T follicular helper cell (primary cell): ENCODE results near the gene ADAMTSL1.

Experiments used
- DNase-seq: peaks from one replicate; pipeline ENCODE4 v3.0.0-alpha.2; 2020; ENCODE audit warnings: low read depth

ADAMTSL1 gene

DNA sequence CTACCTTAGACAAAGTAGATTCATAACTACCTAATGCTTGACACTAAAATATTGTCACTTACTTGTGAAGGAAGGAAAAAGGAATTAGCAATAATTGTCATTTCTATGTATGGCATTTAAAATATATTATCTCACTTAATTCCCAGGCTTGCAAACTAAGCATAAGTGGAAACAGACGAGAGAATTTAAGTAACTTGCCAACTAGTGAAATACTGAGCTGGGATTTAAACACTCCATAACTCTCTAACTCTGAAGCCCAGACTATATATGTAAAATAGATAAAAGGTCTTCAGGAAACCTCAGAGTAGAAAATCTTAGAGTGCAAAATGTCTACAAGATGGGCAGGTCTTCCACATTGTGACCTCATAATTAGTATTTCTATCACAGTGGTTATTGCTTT is 301.3 kb downstream of the ADAMTSL1 start:
- no peak for DNase-seq

DNA sequence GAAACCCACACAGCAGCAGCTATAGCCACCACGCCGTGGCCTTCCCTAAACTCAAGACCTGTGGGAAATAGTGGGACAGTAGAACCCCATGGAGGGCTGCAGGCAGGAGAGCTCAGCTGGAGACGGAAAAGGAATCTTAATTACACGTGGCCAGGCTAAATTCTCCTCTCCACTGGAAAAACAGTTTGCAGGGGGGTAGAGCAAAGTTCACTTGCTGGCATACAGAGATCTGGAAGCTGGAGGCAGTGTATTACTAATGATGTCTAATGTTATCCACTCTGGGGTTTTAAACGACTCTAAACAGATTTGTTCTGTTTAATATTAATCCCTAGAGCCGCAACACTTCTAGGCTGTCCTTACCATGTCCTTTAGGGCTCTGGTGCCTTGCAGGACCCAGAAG is 302.0 kb downstream of the ADAMTSL1 start:
- DNase-seq, result no peak

DNA sequence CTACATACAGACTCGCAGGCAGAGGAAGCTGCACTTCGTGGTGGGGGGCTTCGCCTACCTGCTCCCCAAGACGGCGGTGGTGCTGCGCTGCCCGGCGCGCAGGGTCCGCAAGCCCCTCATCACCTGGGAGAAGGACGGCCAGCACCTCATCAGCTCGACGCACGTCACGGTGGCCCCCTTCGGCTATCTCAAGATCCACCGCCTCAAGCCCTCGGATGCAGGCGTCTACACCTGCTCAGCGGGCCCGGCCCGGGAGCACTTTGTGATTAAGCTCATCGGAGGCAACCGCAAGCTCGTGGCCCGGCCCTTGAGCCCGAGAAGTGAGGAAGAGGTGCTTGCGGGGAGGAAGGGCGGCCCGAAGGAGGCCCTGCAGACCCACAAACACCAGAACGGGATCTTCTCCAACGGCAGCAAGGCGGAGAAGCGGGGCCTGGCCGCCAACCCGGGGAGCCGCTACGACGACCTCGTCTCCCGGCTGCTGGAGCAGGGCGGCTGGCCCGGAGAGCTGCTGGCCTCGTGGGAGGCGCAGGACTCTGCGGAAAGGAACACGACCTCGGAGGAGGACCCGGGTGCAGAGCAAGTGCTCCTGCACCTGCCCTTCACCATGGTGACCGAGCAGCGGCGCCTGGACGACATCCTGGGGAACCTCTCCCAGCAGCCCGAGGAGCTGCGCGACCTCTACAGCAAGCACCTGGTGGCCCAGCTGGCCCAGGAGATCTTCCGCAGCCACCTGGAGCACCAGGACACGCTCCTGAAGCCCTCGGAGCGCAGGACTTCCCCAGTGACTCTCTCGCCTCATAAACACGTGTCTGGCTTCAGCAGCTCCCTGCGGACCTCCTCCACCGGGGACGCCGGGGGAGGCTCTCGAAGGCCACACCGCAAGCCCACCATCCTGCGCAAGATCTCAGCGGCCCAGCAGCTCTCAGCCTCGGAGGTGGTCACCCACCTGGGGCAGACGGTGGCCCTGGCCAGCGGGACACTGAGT is 303.2 kb downstream of the ADAMTSL1 start:
- no peak for DNase-seq

DNA sequence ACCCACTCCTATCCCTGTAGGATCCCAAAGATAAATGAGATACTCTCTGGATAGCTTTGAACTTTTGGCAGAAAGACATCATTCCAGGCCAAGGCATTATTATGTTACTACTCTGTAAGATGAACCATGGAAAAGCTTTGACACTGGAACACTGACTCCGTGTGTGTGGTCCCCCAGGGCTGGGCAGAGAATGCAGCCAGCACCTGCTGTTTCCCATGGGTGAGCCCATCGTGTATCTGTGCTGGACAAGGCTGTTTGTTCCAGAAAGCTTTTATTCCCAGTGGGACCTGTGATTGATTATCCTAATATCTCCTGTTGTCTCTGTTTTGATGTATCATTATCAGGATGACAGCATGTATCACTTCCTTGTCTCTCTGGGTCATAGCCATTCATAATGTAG is 304.2 kb downstream of the ADAMTSL1 start:
- DNase-seq, result no peak

DNA sequence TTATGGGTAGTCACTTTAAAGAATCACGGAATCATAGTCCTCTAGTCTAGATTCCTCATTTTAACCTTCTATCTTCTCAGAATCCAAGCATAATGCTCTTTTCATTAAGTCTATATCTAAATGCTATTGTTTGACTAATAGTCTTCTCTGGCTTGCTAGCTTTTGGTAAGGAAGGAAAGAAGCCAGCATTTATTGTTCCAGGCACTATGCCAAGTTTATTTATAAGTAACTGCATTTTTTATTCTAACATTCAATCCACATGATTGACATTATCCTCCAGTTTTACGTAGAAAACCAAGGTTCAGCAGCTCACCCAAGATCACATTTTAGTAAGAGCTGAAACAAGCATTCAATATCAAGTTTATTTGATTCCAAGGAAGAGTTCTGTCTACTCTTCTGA is 304.9 kb downstream of the ADAMTSL1 start:
- DNase-seq, result no peak

DNA sequence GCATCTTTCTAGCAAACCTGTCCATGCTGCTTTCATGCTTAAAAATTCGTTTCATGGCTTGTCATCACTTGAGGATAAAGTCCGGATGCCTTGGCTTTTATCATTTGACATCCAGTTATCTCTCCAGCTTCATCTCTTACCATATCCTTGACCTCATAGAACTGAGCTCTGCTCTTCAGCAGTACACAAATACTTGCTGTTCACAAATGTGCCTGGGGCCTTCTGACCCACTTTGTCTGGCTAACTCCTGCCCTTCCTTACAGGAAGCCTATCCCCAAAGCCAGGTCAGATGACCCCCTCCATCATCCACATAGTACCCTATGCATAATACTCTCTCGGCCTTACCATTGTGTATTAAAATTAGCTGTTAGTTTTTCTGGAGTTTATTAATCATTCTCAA is 310.0 kb downstream of the ADAMTSL1 start:
- DNase-seq, result no peak

DNA sequence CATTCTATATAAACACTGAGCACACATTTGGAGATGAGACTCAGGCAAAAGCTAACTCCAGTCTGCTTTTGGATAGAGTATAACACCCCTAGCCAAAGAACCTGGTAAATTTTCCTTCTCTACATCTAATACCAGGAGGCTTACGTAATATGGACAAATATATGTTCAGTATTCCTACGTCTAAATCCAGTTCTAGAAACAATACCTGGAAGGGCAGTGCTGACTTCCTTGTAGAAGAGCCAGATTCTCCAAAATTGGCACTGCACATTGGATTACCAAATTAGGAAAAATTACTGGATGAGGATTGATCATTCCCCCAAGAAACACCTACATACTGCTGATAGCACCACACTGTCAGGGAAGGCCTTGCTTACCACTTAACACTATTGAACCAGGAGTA is 311.7 kb downstream of the ADAMTSL1 start:
- no peak for DNase-seq

DNA sequence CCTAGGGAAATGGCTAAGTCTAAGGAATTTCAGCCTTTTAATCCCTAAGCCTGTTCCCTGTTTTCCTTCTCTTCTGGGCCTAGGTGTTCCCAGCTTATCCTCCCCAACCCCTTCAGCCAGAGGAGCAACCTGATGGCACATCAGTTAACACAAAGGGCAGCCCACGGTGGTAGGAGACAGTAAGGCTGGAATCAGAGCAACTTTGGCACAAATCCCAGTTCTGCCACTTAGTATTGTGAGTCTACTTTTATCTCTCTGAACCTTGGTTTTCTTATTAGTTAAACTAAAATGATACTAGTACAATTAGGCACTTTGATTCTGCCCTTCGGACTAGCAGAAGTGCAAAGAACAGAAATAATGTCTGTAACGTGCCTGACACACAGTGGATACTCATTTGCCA is 312.2 kb downstream of the ADAMTSL1 start:
- no peak for DNase-seq

DNA sequence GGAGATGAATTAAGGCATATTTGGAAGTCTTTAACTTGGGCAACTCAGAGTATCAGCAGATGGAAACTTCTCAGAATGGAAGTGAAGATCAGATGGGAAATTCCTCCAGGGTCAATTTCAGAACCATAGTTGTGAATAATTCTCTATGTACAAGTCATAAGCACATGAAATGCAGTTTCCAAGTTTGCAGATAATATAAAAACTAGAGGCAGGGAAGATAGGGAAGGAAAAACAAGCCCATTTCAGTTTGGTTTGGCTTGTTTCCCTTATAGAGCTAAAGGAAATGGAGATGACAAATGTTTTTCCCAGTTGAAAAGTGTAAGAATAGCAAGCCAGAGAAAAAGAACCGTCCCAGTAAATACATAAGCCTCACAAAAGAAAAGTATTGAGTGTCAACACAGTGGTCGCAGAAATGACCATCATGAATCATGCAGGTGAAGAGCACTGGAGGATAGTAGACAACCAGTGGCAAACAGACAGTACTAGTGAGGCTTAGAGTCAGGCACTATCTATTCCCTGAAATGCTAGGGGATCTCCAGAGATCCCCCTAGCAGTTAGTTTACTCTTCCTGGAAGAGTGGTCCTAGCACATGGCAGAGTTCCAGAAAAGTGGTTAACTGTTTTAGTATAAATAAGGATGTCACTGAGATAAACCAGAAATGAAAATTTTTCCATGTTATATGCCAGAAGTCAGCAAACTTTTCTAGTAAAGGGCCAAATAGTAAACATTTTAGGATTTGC is 313.1 kb downstream of the ADAMTSL1 start:
- DNase-seq, result no peak

DNA sequence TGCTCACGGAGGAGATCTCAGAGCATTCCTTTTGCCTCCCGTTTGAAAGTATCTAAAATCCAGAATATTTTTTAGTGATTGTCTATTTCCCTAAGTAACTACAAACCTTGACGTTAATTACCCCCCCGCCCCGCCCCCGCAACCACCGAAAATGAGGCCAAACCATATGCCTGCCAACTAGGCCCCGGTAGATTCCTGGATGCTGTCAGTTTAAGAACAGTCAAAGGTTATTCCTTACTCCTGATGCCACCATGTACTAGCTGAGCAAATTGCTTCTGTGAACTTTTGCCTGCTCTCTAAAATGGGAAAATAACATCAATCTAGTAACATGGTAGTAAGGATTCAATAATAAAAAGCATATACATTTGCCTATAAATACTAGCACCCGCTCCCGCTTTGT is 314.3 kb downstream of the ADAMTSL1 start:
- DNase-seq, result no peak

DNA sequence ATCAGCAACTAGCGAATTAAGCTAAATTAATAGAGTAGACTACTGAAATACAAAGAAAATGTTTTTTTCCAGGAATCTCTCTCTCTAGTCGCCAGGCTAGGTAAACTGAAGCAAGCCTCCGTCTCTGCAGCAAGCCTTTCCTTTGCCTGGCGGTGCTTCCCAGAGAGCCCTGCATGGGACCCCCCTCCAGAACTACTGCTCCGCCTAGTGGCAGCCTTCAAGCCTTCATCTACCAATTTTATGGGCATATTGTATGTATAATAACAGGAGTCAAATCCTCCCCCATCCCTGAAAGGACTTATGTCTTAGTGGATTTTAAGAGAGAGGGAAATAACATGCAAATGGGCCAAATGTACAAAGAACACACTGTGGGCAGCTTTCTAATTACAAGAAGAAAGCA is 317.1 kb downstream of the ADAMTSL1 start:
- DNase-seq, result no peak

DNA sequence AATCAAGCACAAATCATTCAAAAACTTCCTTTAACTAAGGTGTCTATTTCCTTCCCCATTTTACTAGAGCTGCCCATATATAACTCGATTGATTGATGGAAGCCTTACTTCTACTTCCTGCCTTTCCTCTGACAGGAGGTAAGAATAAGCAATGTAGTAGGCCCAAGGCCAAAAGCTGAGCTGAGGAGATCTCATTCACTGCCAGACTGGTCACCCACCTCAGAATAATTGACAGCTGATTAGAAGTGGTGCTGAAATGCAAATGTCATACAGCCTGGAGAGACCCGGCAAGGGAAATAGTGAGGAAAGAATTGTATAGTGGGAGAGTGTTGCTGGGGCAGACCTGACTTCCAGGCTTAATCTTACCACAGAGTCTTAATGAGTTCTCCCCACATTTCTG is 319.2 kb downstream of the ADAMTSL1 start:
- DNase-seq, result no peak

DNA sequence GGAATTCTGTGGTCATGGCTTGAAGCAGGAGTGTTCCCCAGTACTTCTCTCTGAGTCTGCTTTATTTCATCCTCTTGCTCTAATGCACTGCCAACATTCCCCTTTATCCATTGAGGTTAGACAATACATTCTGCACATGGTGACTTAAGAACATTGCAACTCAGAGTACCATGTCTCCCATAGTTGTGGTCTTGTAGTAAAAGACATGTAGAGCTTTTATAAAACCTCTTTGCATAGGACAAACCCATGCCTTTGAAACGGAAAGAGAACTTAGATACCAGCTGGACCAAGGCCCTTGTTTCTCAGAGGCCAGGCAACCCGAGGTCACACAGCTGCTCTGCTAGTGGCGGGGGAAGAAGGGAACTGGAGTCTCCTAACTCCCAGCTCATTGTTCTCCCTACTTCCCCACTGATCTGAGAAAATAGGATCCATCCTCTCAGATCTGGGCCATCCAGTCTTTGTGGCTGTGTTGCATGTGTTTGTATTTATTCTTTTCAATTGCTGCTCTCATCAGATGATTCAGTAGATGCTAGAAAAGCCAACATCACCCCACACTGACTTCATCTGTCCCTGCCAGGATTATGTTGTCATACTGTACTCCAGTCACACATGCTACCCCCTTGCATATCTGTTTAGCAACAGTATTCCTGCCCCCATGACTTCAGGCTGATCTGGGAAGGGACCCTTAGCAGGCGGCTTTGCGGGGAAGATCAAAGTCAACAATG is 322.2 kb downstream of the ADAMTSL1 start:
- DNase-seq, result no peak

DNA sequence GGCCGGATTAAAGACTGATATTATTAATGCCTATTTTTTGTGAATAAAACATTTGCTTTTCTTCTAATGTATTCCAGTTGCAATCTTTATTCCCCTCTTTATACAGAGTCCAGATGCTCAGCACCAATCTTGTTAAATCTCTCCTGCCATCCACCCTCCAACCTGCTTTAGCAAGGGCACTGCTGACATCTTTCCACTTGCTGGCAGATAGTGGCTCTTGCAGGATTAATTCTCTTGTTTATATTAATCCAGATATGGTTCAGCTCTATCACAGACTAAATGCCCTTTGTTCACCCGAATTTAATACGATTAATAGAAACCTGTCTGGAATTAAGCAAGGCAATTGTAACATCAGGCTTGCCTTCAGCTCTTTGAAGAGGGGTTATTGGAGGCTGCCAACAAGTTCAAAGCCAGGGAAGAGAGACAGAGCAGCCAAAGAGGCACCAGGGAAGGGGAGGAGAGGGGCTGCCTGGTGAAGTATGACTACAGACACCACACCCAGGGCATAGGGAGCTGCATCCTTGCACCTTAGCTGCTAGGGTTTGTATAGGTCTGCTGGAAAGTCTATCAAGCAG is 322.8 kb downstream of the ADAMTSL1 start:
- no peak for DNase-seq

DNA sequence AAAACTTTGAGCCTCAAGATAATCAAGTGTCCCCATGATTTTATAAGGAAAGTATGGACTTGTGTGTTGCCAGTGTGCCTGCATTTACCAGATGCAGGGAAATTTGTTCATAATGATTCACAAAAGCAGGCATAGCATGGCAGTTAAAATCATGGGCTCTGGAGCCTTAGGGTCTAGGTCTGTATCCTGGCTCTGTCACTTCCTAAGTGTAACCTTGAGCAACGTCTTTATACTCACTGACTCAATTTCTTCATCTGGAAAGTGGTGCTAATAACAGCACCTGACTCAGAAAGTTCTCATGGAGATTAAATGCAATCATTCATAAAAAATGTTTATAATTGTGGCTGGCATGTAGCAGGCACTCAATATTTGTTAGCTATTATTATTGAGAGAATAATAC is 324.2 kb downstream of the ADAMTSL1 start:
- no peak for DNase-seq

DNA sequence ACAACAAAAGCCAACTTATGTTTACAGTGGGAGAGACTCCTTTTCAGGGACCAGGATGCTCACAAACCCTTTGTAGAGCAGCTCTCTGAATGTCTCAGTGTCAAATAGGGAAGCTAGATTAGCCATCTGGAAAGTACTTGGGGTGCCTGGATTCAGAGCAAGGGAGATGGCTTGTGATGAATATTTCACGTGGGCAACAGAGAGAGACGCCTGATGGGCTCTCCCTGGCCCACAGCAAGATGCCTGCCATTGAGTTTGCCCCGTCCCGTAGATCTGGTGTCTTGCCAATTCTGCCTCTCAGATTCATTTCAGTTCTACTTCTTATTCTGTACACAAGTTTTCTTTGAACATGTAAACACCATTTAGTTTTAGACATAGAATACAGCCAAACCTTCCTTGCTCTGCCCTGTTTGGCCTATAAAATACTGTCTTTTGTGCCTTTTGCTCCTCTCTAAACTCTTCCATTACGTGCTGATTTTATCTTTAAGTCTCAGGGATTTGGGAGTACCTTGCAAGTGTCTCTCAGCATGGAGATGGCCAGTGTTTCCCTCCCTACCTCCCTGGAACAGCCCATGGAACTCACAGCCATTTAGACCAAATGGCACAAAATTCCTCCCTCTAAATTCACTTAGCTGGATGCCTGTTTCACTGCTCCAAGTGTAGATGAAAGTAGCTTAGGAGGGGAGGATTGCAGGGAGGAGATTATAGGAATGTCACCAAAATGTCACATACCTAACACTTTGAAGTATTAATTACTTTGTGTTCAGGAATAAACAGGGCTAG is 324.7 kb downstream of the ADAMTSL1 start:
- DNase-seq, result no peak

DNA sequence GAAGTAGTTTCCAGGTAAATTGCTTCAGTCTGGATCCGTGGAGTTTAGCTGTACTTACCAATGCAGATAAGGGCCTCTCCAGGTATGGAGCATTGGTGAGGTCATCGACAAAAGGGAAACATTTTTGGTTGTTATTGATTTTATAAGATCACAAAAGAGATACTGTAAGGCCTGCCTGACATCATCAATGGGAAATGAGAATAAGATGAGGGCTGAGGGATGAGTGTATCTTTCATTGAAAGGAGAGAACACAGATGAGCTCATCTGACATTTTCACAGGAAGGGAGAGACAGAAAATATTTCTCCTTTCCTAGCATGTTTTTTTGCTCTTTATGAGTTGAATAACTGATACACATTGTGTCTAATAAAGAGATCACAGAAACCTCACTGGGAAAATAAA is 325.5 kb downstream of the ADAMTSL1 start:
- no peak for DNase-seq

DNA sequence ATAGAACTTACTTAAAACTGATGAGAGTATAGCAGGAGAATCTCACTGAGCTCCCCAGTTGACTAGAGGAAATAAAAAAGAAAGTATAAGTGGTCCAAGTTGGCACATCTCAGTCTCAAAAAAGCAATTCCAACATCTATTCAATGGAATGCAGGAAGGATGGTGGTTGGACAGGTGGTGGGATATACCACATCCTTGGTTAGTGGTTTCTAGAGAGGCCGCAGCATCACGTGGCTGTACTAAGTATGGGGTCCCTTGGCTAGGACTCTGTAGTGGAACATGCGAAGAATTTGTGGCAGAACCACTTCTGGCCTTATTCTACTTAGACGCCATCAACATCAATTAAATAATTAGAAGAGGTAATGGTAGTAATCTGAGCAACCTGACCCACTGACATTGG is 326.6 kb downstream of the ADAMTSL1 start:
- DNase-seq, result no peak

DNA sequence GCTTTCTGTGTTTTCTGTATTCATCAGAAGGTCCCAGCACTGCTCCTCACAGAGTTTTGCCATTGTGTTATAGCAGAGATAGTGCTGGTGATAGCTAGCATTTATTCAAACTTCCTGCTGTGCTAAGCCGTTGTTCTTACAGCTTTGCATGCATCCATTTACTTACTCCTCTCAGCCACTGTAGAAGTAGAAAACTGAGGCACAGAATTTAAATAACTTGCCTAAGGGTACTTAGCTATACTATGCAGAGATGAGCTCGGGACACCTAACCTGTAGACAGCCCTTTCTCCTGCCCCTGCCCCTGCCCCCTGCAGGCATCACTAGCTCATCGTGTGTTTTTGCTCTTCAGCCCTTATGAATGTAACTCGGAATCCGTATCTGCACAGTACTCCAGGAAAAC is 331.4 kb downstream of the ADAMTSL1 start:
- no peak for DNase-seq

DNA sequence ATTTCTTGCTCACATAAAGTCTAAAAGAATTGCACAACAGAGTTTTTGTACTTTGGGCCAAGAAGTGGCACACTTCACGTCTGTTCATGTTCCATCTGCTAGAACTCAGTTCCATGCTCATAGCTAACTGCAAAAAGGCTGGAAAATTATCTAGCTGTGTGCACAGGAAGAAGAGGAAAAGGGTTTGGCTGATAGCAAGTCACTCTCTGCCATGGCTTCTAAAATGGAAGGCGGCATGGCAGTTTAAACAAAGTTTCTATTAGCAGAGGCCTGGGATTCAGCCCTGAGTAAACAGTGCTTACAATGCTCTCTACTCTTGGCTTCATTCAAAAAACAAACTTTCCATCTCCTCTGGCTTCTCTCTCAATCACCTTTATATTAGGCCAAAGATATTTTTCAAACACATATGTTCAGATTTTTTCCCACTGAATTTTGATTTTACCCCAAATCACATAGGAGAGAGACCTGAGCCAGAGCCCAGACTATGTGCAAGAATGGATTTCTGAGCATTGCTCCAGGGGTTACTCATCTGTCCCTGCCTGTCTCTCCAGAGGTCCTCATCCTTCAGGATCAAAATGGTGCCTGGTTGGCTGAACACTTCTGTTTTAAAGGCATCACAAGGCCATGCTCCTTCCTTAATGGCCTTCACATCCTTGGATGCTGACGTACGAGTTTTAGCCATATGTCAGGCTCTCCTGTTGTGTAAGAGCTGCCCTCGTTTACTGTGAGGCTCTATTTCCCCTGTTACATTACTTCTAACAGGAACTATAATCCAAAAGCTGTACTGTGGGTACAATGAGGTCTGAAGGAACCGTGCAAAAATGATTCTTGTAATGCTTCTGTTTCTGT is 332.5 kb downstream of the ADAMTSL1 start:
- DNase-seq, result no peak
